Trophoblast cell (in vitro differentiated cells and primary cell): Measurements from ENCODE around the gene PIWIL4.

Experiments used
- DNase-seq, 2 donors: peaks; one replicate each; pipeline ENCODE4 v3.0.0-alpha.2; 2016
- H2AFZ ChIP-seq: 2 replicates; pipeline ENCODE4 v1.6.1; 2013; ENCODE audit warnings: low read length, moderate library complexity, mild to moderate bottlenecking; ENCODE audit not compliant: insufficient read depth, poor library complexity
- H2AK5ac ChIP-seq: 2 replicates; pipeline ENCODE4 v1.6.1; 2013; ENCODE audit warnings: mild to moderate bottlenecking, low read length
- H2BK120ac ChIP-seq: 2 replicates; pipeline ENCODE4 v1.6.1; 2013; ENCODE audit warnings: low read length, mild to moderate bottlenecking, moderate library complexity; ENCODE audit not compliant: insufficient read depth, poor library complexity
- H2BK12ac ChIP-seq: 2 replicates; pipeline ENCODE4 v1.6.1; 2013; ENCODE audit warnings: mild to moderate bottlenecking, low read length, moderate library complexity
- H2BK5ac ChIP-seq: 2 replicates; pipeline ENCODE4 v1.6.1; 2013; ENCODE audit warnings: low read length, low read depth, moderate library complexity, mild to moderate bottlenecking; ENCODE audit not compliant: poor library complexity
- H3K14ac ChIP-seq: 2 replicates; pipeline ENCODE4 v1.6.1; 2013; ENCODE audit warnings: mild to moderate bottlenecking, low read length
- H3K18ac ChIP-seq: 2 replicates; pipeline ENCODE4 v1.6.1; 2013; ENCODE audit warnings: mild to moderate bottlenecking, low read length
- H3K23ac ChIP-seq: 2 replicates; pipeline ENCODE4 v1.6.1; 2013; ENCODE audit warnings: low read length
- H3K27ac ChIP-seq: 2 replicates; pipeline ENCODE4 v1.5.1; 2013; ENCODE audit warnings: low read depth, mild to moderate bottlenecking, inconsistent platforms, low read length, moderate library complexity
- H3K27me3 ChIP-seq: 2 replicates; pipeline ENCODE4 v1.6.1; 2013; ENCODE audit warnings: inconsistent platforms, mild to moderate bottlenecking, low read length, moderate library complexity; ENCODE audit not compliant: insufficient read depth
- H3K36me3 ChIP-seq, 2 experiments: 1 replicate in 1 of 2; 2 replicates in 1 of 2; pipeline ENCODE4 v1.6.1; 2013; ENCODE audit warnings: low read length in 2 of 2, mild to moderate bottlenecking in 2 of 2, moderate library complexity in 1 of 2; ENCODE audit not compliant: insufficient read depth in 2 of 2, control insufficient read depth in 1 of 2
- H3K4ac ChIP-seq: 2 replicates; pipeline ENCODE4 v1.6.1; 2013; ENCODE audit warnings: low read depth, mild to moderate bottlenecking, low read length, moderate library complexity
- H3K4me1 ChIP-seq, 2 experiments: 1 replicate in 1 of 2; 2 replicates in 1 of 2; pipeline ENCODE4 v1.6.1; 2013; ENCODE audit warnings: low read length in 2 of 2, mild to moderate bottlenecking in 2 of 2, moderate library complexity in 1 of 2; ENCODE audit not compliant: insufficient read depth in 2 of 2, control insufficient read depth in 1 of 2
- H3K4me2 ChIP-seq: 2 replicates; pipeline ENCODE4 v1.6.1; 2013; ENCODE audit warnings: inconsistent platforms, mild to moderate bottlenecking, low read length, moderate library complexity
- H3K4me3 ChIP-seq: 2 replicates; pipeline ENCODE4 v1.5.1; 2013; ENCODE audit warnings: mild to moderate bottlenecking, low read depth, low read length, inconsistent platforms
- H3K79me1 ChIP-seq: one replicate; pipeline ENCODE4 v1.6.1; 2013; ENCODE audit warnings: low read length
- H3K79me2 ChIP-seq: 2 replicates; pipeline ENCODE4 v1.6.1; 2013; ENCODE audit warnings: low read length, mild to moderate bottlenecking; ENCODE audit not compliant: control insufficient read depth, insufficient read depth, poor library complexity
- H3K9ac ChIP-seq: 2 replicates; pipeline ENCODE4 v1.6.1; 2013; ENCODE audit warnings: mild to moderate bottlenecking, low read length
- H3K9me3 ChIP-seq: 2 replicates; pipeline ENCODE4 v1.6.1; 2013; ENCODE audit warnings: low read depth, mild to moderate bottlenecking, control low read depth, inconsistent platforms, low read length; ENCODE audit not compliant: insufficient read depth
- H4K12ac ChIP-seq: 2 replicates; pipeline ENCODE4 v1.6.1; 2013; ENCODE audit warnings: low read depth, mild to moderate bottlenecking, low read length, moderate library complexity
- H4K8ac ChIP-seq: 2 replicates; pipeline ENCODE4 v1.6.1; 2013; ENCODE audit warnings: low read depth, mild to moderate bottlenecking, low read length, moderate library complexity
- H4K91ac ChIP-seq: one replicate; pipeline ENCODE4 v1.6.1; 2013; ENCODE audit warnings: low read depth, mild to moderate bottlenecking, low read length, moderate library complexity
- WGBS: extraction: QIAGEN DNeasy Blood & Tissue Kit; methylation state at CpG from one replicate; pipeline ENCODE4 v1.1.7; 2013; ENCODE audit warnings: missing lambda C conversion rate; ENCODE audit not compliant: insufficient read length, insufficient coverage; ENCODE audit errors: extremely low coverage; 5-methylcytosine and 5-hydroxymethylcytosine counted together

Gene PIWIL4

GRCh38 chr11:94669023-94669422 lies 101.9 kb downstream of the PIWIL4 start:
- H3K79me1 ChIP-seq = peaks cover 1% of the 10 kb centered on the region
- H3K14ac ChIP-seq = no peak overlapping the region
- no peak overlapping the region for H3K4me3 ChIP-seq
- H3K36me3 ChIP-seq = no peaks in the 10 kb centered on the region
- no peak overlapping the region for H3K9ac ChIP-seq
- H2BK5ac ChIP-seq = no peak overlapping the region
- H4K8ac ChIP-seq = no peak overlapping the region
- no peak overlapping the region for H3K27ac ChIP-seq
- H2BK120ac ChIP-seq = no peak overlapping the region
- no peak overlapping the region for H2AK5ac ChIP-seq
- H2AFZ ChIP-seq = no peak overlapping the region
- no peak overlapping the region for H3K4ac ChIP-seq
- WGBS = no CpG with 5 or more reads among the region's 4 CpGs
- no peak overlapping the region for H3K18ac ChIP-seq
- H3K4me1 ChIP-seq = peaks cover 7 to 12% of the 10 kb centered on the region in 2 experiments
- H4K12ac ChIP-seq = no peak overlapping the region
- no peak overlapping the region for H4K91ac ChIP-seq
- no peaks in the 10 kb centered on the region for H3K79me2 ChIP-seq
- H3K9me3 ChIP-seq = peaks cover 6% of the 10 kb centered on the region
- H3K27me3 ChIP-seq = no peaks in the 10 kb centered on the region
- H3K23ac ChIP-seq = no peak overlapping the region
- H2BK12ac ChIP-seq = no peak overlapping the region
- H3K4me2 ChIP-seq = no peak overlapping the region
- DNase-seq = no peak
